A549 (cell line): Measurements from ENCODE around the gene BFSP2. TPM values are rescaled to one million over a fixed set of nuclear protein-coding genes. Genes with fewer than 3 reads are reported as not detected.
A peak's percentile ranks its signal among the peaks of the same experiment; 100 is the strongest.

ENCODE experiments used
- ATAC-seq, 2 experiments: fragments of 200-7000 bp in 1 of 2; fragments of >200 bp in 1 of 2; cut with Nextera tagmentation in 1 of 2; cut with Tn5 transposase in 1 of 2; 3 replicates each; pipeline versions ENCODE4 v1.8.0 to v1.9.1; 2018 to 2020; ENCODE audit warnings: mild to moderate bottlenecking in 1 of 2, moderate library complexity in 1 of 2
- CTCF ChIA-PET: fragments of 300-600 bp; sonication (Branson Sonifier 250); formaldehyde crosslinking; extraction: SDS; loops from one replicate; lab custom pipeline; 2021; ENCODE audit warnings: antibody characterized with exemption, inconsistent platforms; lab: Yijun Ruan, JAX
- POLR2A ChIA-PET: fragments of 350-600 bp; formaldehyde crosslinking; extraction: SDS; loops from one replicate; lab custom pipeline; 2021; ENCODE audit warnings: antibody characterized with exemption, inconsistent platforms; lab: Yijun Ruan, JAX
- DNase-seq, 2 experiments: peaks; one replicate each; pipeline versions ENCODE4 v3.0.0 to v3.0.0-alpha.2; 2011 to 2016; ENCODE audit warnings: low read depth in 1 of 2, low spot score in 1 of 2
- FAIRE-seq: peaks from 2 replicates; lab custom pipeline; 2011; peaks lifted over from hg19 to GRCh38; lab: Jason Lieb, UNC
- H3K27ac ChIP-seq, 2 experiments: fragments of >200 bp; sonication (Bioruptor Twin); formaldehyde crosslinking; 3 replicates each; pipeline ENCODE4 v1.5.1; 2016 to 2017
- H3K4me1 ChIP-seq: fragments of >200 bp; sonication (Bioruptor Twin); formaldehyde crosslinking; 3 replicates; pipeline ENCODE4 v1.6.1; 2016
- H3K4me2 ChIP-seq: fragments of >200 bp; sonication (Bioruptor Twin); formaldehyde crosslinking; 3 replicates; pipeline ENCODE4 v1.6.1; 2016
- H3K4me3 ChIP-seq: fragments of >200 bp; sonication (Bioruptor Twin); formaldehyde crosslinking; 3 replicates; pipeline ENCODE4 v1.5.1; 2016
- H3K9me3 ChIP-seq: fragments of >200 bp; sonication (Bioruptor Twin); formaldehyde crosslinking; 3 replicates; pipeline ENCODE4 v1.6.1; 2016
- CBX2 ChIP-seq: fragments of 200-600 bp; sonication (generic); IDR thresholded peaks from 2 replicates; pipeline ENCODE4 v1.6.1; 2016; ENCODE audit warnings: low read depth, mild to moderate bottlenecking, borderline replicate concordance
- CBX8 ChIP-seq: fragments of 200-600 bp; sonication (generic); IDR thresholded peaks from 2 replicates; pipeline ENCODE4 v1.6.1; 2016
- CEBPB ChIP-seq, 2 experiments: fragments of >200 bp in 1 of 2; sonication (Bioruptor Twin) in 1 of 2; formaldehyde crosslinking in 1 of 2; IDR thresholded peaks; 2 replicates each; pipeline ENCODE4 v1.6.1; 2012 to 2016
- CHD2 ChIP-seq: fragments of 150-350 bp; IDR thresholded peaks from 2 replicates; pipeline ENCODE4 v1.6.1; 2014; ENCODE audit warnings: low read length; ENCODE audit not compliant: partially characterized antibody
- CHD4 ChIP-seq: fragments of 200-600 bp; sonication (generic); IDR thresholded peaks from 2 replicates; pipeline ENCODE4 v1.6.1; 2016; ENCODE audit warnings: antibody characterized with exemption, mild to moderate bottlenecking, borderline replicate concordance
- EHF ChIP-seq: fragments of 250-450 bp; sonication (Bioruptor Pico); IDR thresholded peaks from 2 replicates; pipeline ENCODE4 v1.5.0; 2020; ENCODE audit warnings: mild to moderate bottlenecking
- FOXS1 ChIP-seq: fragments of 250-450 bp; sonication (Bioruptor Pico); IDR thresholded peaks from 2 replicates; pipeline ENCODE4 v1.5.0; 2020; ENCODE audit warnings: mild to moderate bottlenecking, moderate library complexity
- HMGXB4 ChIP-seq: fragments of 250-450 bp; sonication (Bioruptor Pico); IDR thresholded peaks from 2 replicates; pipeline ENCODE4 v1.5.0; 2021; ENCODE audit warnings: mild to moderate bottlenecking, moderate library complexity, borderline replicate concordance
- HOXA7 ChIP-seq: fragments of 250-450 bp; sonication (Bioruptor Pico); IDR thresholded peaks from 2 replicates; pipeline ENCODE4 v1.5.0; 2020; ENCODE audit warnings: mild to moderate bottlenecking, moderate library complexity
- JUN ChIP-seq, 2 experiments: fragments of >200 bp; sonication (Bioruptor Twin); formaldehyde crosslinking; IDR thresholded peaks; 2 replicates in 1 of 2; 3 replicates in 1 of 2; pipeline ENCODE4 v1.6.1; 2016 to 2017
- JUNB ChIP-seq: fragments of >200 bp; sonication (Bioruptor Twin); formaldehyde crosslinking; IDR thresholded peaks from 2 replicates; pipeline ENCODE4 v1.6.1; 2016
- RAD21 ChIP-seq, 2 experiments: fragments of >200 bp in 1 of 2; sonication (Bioruptor Twin) in 1 of 2; formaldehyde crosslinking in 1 of 2; IDR thresholded peaks in 1 of 2; conservative IDR thresholded peaks in 1 of 2; 2 replicates in 1 of 2; 3 replicates in 1 of 2; pipeline ENCODE4 v1.6.1; 2012 to 2018; ENCODE audit warnings: inconsistent platforms in 1 of 2
- RCOR1 ChIP-seq: fragments of 150-350 bp; IDR thresholded peaks from 2 replicates; pipeline ENCODE4 v1.6.1; 2014; ENCODE audit warnings: antibody characterized with exemption, low read length, low read depth
- RNF2 ChIP-seq: fragments of 200-600 bp; sonication (generic); IDR thresholded peaks from 2 replicates; pipeline ENCODE4 v1.6.1; 2016; ENCODE audit warnings: low read depth, mild to moderate bottlenecking, antibody characterized with exemption, moderate library complexity, borderline replicate concordance
- SMC3 ChIP-seq: fragments of >200 bp; sonication (Bioruptor Twin); formaldehyde crosslinking; IDR thresholded peaks from 3 replicates; pipeline ENCODE4 v1.6.1; 2018; ENCODE audit warnings: inconsistent platforms
- SREBF2 ChIP-seq: fragments of 450-650 bp; IDR thresholded peaks from 2 replicates; pipeline ENCODE4 v1.6.1; 2014; ENCODE audit warnings: mild to moderate bottlenecking, moderate library complexity
- ZFP36 ChIP-seq: fragments of 450-650 bp; IDR thresholded peaks from 2 replicates; pipeline ENCODE4 v1.6.1; 2014; ENCODE audit warnings: borderline replicate concordance; ENCODE audit not compliant: partially characterized antibody
- ZSCAN20 ChIP-seq: fragments of 250-450 bp; sonication (Bioruptor Pico); IDR thresholded peaks from 2 replicates; pipeline ENCODE4 v1.8.0; 2022; ENCODE audit warnings: mild to moderate bottlenecking, moderate library complexity
- WGBS: methylation state at CpG from one replicate; pipeline ENCODE4 v1.1.6; 2017; ENCODE audit errors: missing lambda C conversion rate; 5-methylcytosine and 5-hydroxymethylcytosine counted together
- polyA plus RNA-seq, 4 experiments: library from polyadenylated mRNA; depleted of rRNA in 3 of 4; stranded (reverse); fragments of >200 nt; fragmentation: RNase III in 1 of 4; extraction: RNeasy Plus Mini Kit Qiagen cat#74134 plus additional on column Dnase treatment in 1 of 4; gene quantifications; 2 replicates in 3 of 4; 3 replicates in 1 of 4; pipeline ENCODE4 v1.2.3, GENCODE V29; 2011 to 2017
- TF ChIP-seq, protein P1 (sequence below): fragments of 200-600 bp; sonication (generic); IDR thresholded peaks from 2 replicates; pipeline ENCODE4 v1.6.1; 2016; ENCODE audit warnings: antibody characterized with exemption, mild to moderate bottlenecking, moderate library complexity
- TF ChIP-seq, protein P2 (sequence below): fragments of 150-350 bp; IDR thresholded peaks from 2 replicates; pipeline ENCODE4 v1.6.1; 2014; ENCODE audit warnings: low read depth, mild to moderate bottlenecking, low read length
- TF ChIP-seq, protein P3 (sequence below): fragments of >200 bp; sonication (Bioruptor Twin); formaldehyde crosslinking; IDR thresholded peaks from 3 replicates; pipeline ENCODE4 v1.6.1; 2016
- TF ChIP-seq, protein P4 (sequence below): fragments of >200 bp; sonication (Bioruptor Twin); formaldehyde crosslinking; IDR thresholded peaks from 2 replicates; pipeline ENCODE4 v1.6.1; 2016

Gene BFSP2
- polyA plus RNA-seq, 2 of the 4 experiments (the other 2 are of a cell fraction): 0.18 TPM; not detected in 1

GRCh38 chr3:133468251-133468721 lies 68.4 kb downstream of the BFSP2 start:
- DNase-seq: no peak
- 41% methylated on average over 3 of the region's 3 CpGs for WGBS
- Histone ChIP-seq H3K9me3 (no peaks in the 10 kb centered on the region), H3K27ac (no peak overlapping the region), H3K4me2 (no peak overlapping the region), H3K4me3 (no peak overlapping the region), H3K4me1 (peaks cover 2% of the 10 kb centered on the region; the same call in 1 of the 3 replicates)
- no peak for ATAC-seq
- FAIRE-seq: no peak
- TF ChIP-seq CBX8 (no peak), SREBF2 (no peak), CEBPB (IDR thresholded peaks at IDR 0.05) (no peak), JUN (IDR thresholded peaks at IDR 0.05) (no peak), CHD4 (no peak), RAD21 (conservative IDR thresholded peaks at IDR 0.05 in 1 of 2, IDR thresholded peaks at IDR 0.05 in 1 of 2) (no peak), RCOR1 (no peak), FOXS1 (CRISPR knock-in tag) (no peak)
- TF ChIP-seq, protein P1, sequence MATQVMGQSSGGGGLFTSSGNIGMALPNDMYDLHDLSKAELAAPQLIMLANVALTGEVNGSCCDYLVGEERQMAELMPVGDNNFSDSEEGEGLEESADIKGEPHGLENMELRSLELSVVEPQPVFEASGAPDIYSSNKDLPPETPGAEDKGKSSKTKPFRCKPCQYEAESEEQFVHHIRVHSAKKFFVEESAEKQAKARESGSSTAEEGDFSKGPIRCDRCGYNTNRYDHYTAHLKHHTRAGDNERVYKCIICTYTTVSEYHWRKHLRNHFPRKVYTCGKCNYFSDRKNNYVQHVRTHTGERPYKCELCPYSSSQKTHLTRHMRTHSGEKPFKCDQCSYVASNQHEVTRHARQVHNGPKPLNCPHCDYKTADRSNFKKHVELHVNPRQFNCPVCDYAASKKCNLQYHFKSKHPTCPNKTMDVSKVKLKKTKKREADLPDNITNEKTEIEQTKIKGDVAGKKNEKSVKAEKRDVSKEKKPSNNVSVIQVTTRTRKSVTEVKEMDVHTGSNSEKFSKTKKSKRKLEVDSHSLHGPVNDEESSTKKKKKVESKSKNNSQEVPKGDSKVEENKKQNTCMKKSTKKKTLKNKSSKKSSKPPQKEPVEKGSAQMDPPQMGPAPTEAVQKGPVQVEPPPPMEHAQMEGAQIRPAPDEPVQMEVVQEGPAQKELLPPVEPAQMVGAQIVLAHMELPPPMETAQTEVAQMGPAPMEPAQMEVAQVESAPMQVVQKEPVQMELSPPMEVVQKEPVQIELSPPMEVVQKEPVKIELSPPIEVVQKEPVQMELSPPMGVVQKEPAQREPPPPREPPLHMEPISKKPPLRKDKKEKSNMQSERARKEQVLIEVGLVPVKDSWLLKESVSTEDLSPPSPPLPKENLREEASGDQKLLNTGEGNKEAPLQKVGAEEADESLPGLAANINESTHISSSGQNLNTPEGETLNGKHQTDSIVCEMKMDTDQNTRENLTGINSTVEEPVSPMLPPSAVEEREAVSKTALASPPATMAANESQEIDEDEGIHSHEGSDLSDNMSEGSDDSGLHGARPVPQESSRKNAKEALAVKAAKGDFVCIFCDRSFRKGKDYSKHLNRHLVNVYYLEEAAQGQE: no peak
- TF ChIP-seq, protein P2, sequence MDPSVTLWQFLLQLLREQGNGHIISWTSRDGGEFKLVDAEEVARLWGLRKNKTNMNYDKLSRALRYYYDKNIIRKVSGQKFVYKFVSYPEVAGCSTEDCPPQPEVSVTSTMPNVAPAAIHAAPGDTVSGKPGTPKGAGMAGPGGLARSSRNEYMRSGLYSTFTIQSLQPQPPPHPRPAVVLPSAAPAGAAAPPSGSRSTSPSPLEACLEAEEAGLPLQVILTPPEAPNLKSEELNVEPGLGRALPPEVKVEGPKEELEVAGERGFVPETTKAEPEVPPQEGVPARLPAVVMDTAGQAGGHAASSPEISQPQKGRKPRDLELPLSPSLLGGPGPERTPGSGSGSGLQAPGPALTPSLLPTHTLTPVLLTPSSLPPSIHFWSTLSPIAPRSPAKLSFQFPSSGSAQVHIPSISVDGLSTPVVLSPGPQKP: no peak
- ChIA-PET POLR2A (interaction anchor here (1.3 to 1.8 kb wide), 2 partner anchors 105 to 110 kb away, joined by 3 to 6 read pairs; partner anchors contain the start of gene CDV3), CTCF (interaction anchor here (1.0 to 1.5 kb wide), 3 partner anchors 11 to 111 kb away, joined by 3 to 5 read pairs (median 3); no protein-coding TSS in a partner anchor)

- Histone ChIP-seq H3K4me3 (no peak overlapping the region), H3K4me1 (no peaks in the 10 kb centered on the region), H3K27ac (no peak overlapping the region), H3K9me3 (no peaks in the 10 kb centered on the region), H3K4me2 (no peak overlapping the region)
- FAIRE-seq (no peak), DNase-seq (no peak), ATAC-seq (no peak)
- TF ChIP-seq CEBPB (IDR thresholded peaks at IDR 0.05) (0 out of 4 replicates have a peak, but pooled peaks of 1 of the 2 experiments have one; percentile 16), CBX2 (no peak)
- POLR2A ChIA-PET: no interaction called here
- 74% methylated on average over 7 of the region's 7 CpGs for WGBS
- CTCF ChIA-PET: interaction anchor here (0.6 to 1.1 kb wide), 2 partner anchors 16 to 108 kb away, joined by 3 read pairs; no protein-coding TSS in a partner anchor
These were observed 69.4 kb downstream of the BFSP2 start for GRCh38 chr3:133469140-133469731.

DNA sequence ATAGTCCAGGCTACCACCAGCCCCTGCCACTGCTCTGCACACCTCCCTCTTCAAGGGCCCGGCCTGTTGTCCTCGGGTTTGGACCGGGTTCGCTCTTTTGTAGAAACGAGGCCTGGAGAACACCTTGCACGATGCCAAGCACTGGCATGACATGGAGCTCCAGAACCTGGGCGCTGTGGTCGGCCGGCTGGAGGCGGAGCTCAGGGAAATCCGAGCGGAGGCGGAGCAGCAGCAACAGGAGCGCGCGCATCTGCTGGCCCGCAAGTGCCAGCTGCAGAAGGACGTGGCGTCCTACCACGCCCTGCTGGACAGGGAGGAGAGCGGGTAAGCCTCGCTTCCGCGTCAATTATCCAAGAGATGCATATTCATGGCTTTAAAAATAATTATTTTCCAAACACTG lies 72.4 kb downstream of the BFSP2 start:
- WGBS: 69% methylated on average over 22 of the region's 24 CpGs
- peak; percentile 59 to 84; a peak in 4 of 6 replicates for ATAC-seq
- ChIA-PET POLR2A (no interaction called here), CTCF (interaction anchor here (1.9 kb wide), 1 partner anchor 14 kb away, joined by 8 read pairs; no protein-coding TSS in a partner anchor)
- Histone ChIP-seq H3K4me2 (peak overlapping the region; percentile 42; the same call in 1 of the 3 replicates), H3K27ac (no peak overlapping the region), H3K4me1 (no peaks in the 10 kb centered on the region), H3K4me3 (no peak overlapping the region), H3K9me3 (no peaks in the 10 kb centered on the region)
- no peak for FAIRE-seq
- peak in 1 of 2 experiments; percentile 23 for DNase-seq
- TF ChIP-seq RNF2: no peak
- no peak for TF ChIP-seq RAD21 (conservative IDR thresholded peaks at IDR 0.05 in 1 of 2, IDR thresholded peaks at IDR 0.05 in 1 of 2)
- no peak for TF ChIP-seq CHD2
- TF ChIP-seq ZSCAN20 (CRISPR knock-in tag): no peak
- no peak for TF ChIP-seq CBX2
- TF ChIP-seq, protein P3, sequence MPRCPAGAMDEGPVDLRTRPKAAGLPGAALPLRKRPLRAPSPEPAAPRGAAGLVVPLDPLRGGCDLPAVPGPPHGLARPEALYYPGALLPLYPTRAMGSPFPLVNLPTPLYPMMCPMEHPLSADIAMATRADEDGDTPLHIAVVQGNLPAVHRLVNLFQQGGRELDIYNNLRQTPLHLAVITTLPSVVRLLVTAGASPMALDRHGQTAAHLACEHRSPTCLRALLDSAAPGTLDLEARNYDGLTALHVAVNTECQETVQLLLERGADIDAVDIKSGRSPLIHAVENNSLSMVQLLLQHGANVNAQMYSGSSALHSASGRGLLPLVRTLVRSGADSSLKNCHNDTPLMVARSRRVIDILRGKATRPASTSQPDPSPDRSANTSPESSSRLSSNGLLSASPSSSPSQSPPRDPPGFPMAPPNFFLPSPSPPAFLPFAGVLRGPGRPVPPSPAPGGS: no peak
- TF ChIP-seq SMC3: no peak
- TF ChIP-seq HOXA7: no peak
- TF ChIP-seq, protein P4, sequence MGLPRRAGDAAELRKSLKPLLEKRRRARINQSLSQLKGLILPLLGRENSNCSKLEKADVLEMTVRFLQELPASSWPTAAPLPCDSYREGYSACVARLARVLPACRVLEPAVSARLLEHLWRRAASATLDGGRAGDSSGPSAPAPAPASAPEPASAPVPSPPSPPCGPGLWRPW: no peak
- no peak for TF ChIP-seq HMGXB4 (CRISPR knock-in tag)
- TF ChIP-seq EHF (CRISPR knock-in tag): no peak
- no peak for TF ChIP-seq ZFP36
- TF ChIP-seq JUNB: no peak
- TF ChIP-seq CHD4: no peak
